Measurements from ENCODE around the gene XPNPEP3.
"Not testable (repeated sequence)": the region's sequence is repeated elsewhere in the genome, so short reads cannot be mapped to it uniquely, and the experiment has no call there.

The XPNPEP3 gene

DNA sequence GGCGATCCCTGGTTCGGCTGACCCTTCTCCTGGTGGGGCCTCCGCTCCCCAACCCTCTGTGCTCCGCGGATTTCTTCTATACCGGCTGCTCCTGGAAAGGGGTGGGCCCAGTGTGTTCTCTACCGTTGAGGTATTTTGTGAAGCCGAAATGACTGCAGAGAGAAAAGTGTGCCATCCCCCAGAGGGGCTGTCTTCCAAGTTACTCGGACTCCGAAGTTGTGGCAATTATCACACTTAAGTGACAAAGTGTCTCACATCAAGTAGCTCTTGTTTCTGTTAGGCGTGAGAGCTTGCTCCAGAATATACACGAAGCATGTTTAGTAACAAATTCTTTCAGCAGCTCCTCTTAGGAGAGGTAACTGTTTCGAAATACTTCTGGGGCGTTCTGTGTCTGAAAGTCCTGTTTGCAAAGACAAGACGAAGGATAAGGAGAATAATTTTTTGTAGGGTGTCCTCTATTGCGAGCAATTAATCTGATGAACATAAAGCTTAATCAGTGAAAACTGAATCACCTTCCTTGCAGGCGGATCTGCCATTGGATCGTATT is 434 bp downstream of the XPNPEP3 start:
- DNase-seq (ENCODE audit: low read depth in 2 of 2): no peak

DNA sequence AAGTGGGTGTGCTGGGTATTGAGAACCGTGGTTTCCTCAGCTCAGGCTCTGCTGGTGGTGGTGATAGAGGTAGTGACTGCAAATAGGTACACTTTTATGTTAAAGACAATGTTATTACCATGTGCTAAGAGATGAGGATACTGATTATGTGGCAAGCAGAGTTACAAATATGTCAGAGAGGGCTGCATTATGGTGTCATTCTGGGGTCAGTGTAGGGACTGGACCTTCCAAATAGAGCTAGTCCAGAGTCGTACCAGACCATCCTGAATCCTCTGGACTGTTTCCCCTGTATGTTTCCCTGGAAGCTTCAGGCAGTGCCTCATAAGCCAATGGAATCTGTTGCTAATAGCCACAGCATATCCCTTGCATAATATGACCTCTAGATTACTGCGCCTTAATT is 5.1 kb downstream of the XPNPEP3 start, which contains the start of gene DNAJB7:
DNAJB7 (minus strand) TSS at position 101 of the 400 bp plus-strand sequence. CDS start 119 bp downstream, outside the sequence.
- DNase-seq (ENCODE audit: low read depth in 2 of 2): no peak

GRCh38 chr22:40862537-40862936 is 5.6 kb downstream of the XPNPEP3 start:
- DNase-seq (ENCODE audit: low read depth in 2 of 2): no peak

DNA sequence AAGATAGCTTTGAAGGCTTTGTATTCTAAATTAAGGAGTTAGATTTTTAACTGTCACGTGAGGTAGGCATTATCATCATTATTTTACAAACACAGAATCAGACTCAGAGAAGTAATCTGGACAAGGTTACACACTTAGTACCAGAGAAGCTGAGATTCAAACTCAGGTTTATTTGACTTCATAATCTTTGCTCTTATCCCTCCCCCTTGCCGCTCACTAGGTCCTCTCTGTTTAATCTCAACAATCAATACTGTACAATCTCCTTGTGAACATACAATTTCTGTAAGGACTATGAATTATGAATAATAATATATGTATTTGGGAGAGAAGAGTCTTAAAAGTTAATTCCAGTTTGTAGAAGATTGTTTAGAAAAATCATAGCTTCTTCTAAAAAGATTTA is 10.2 kb downstream of the XPNPEP3 start:
- DNase-seq (ENCODE audit: low read depth in 2 of 2): no peak

DNA sequence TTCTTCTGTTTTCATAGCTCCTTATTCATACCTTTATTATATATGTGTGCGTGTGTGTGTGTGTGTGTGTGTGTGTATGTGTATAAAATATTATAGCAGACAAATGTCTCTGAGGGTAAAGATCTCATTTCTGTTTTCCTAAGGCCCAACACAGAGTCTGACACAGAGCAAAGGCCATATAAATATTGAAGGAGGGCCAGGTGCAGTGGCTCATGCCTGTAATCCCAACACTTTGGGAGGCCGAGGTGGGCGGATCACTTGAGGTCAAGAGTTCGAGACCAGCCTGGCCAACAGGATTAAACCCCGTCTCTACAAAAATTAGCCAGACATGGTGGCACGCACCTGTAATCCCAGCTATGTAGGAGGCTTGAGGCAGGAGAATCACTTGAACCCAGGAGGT is 11.4 kb downstream of the XPNPEP3 start:
- not testable (repeated sequence) for DNase-seq (ENCODE audit: low read depth in 2 of 2)

GRCh38 chr22:40874016-40874415 is 17.1 kb downstream of the XPNPEP3 start:
- no peak for DNase-seq (ENCODE audit: low read depth in 2 of 2)

DNA sequence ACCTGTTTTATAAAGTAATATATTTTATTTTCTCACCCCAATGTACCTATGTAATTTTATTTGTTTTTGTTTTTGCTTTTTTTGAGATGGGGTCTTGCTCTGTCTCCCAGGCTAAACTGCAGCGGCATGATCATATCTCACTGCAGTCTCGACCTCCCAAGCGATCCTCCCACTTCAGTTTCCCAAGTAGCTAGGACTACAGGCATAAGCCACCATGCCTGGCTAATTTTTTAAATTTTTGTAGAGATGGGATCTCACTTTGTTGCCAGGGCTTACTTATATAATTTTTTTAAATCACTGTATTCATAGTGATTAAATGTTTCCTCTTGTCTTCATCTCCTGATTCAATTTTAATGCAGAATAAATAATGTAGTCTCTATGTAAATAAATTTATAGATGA is 18.2 kb downstream of the XPNPEP3 start:
- no peak for DNase-seq (ENCODE audit: low read depth in 2 of 2)

GRCh38 chr22:40876907-40877306 is 20.0 kb downstream of the XPNPEP3 start:
- no peak for DNase-seq (ENCODE audit: low read depth in 2 of 2)

GRCh38 chr22:40877488-40877887 is 20.5 kb downstream of the XPNPEP3 start:
- DNase-seq (ENCODE audit: low read depth in 2 of 2): no peak

- DNase-seq (ENCODE audit: low read depth in 2 of 2): no peak
Observed at GRCh38 chr22:40878922-40879321, 22.0 kb downstream of the XPNPEP3 start.

GRCh38 chr22:40889116-40889515 is 32.2 kb downstream of the XPNPEP3 start:
- no peak for DNase-seq (ENCODE audit: low read depth in 2 of 2)

DNA sequence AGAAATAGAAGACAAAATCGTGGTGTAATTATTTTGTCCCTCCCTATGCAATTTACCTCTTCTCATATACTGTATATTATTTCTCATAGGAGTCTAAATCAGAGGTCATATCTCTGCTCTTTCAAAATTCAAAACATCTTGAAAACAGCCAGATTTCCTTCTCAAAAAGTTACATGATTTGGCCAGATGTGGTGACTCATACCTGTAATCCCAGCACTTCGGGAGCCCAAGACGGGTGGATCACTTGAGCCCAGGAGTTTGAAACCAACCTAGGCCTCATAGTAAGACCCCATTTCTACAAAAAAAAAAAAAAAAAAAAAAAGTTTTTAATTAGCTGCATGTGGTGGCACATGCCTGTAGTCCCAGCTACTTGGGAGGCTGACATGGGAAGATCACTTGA is 33.9 kb downstream of the XPNPEP3 start:
- no peak for DNase-seq (ENCODE audit: low read depth in 2 of 2)

DNA sequence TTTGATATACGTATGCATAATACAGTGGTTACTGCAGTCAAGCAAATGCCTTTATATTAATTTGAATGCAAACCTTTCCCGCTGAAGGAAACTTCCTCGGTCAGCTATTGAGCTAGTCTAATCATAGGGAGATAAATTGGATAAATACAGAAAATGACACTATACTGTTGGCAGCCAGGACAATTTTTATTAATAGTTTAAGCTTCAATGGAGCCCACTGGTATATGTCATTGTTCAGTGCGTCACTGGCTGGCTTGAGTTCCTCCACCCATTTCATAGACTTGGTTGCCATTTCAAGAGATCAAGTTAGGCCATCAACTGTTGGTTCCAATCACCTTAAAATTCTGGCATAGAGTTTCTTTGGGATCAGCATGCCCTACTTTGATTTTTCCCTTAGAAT is 37.5 kb downstream of the XPNPEP3 start:
- DNase-seq (ENCODE audit: low read depth in 2 of 2): no peak

GRCh38 chr22:40898850-40899357 is 42.0 kb downstream of the XPNPEP3 start:
- no peak for DNase-seq (ENCODE audit: low read depth in 2 of 2)

GRCh38 chr22:40904101-40904500 is 47.2 kb downstream of the XPNPEP3 start:
- no peak for DNase-seq (ENCODE audit: low read depth in 2 of 2)

DNA sequence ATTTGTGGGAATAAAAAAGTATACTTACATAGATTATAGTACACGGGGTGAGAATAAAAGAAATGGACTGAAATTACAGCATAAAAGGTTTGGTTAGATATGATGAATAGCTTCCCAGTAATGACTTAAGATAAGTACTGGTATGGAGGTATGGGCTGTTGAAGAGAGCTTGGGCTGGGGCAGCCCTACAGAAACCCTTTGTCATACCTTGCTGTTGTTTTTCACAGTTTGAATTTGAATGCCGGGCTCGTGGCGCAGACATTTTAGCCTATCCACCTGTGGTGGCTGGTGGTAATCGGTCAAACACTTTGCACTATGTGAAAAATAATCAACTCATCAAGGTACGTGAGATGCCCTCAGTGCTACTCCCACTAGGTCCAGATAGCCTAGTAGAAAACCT is 51.9 kb downstream of the XPNPEP3 start:
- DNase-seq (ENCODE audit: low read depth in 2 of 2): no peak

- no peak for DNase-seq (ENCODE audit: low read depth in 2 of 2)
Observed at GRCh38 chr22:40911772-40912171, 54.8 kb downstream of the XPNPEP3 start.

DNA sequence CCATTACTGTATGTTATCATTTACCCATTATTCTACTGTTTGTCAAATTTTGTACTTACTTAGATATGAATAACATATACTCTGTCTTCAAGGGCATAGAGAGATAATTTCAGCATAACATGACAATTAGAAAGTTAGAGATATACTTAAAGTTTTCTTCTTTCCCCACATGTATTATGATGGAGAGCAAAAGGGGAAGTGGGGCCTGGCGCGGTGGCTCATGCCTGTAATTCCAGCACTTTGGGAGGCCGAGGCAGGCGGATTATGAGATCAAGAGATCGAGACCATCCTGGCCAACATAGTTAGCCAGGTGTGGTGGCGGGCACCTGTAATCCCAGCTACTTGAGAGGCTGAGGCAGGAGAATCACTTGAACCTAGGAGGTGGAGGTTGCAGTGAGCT is 56.0 kb downstream of the XPNPEP3 start:
- not testable (repeated sequence) for DNase-seq (ENCODE audit: low read depth in 2 of 2)

- no peak for DNase-seq (ENCODE audit: low read depth in 2 of 2)
Observed at GRCh38 chr22:40919446-40919845, 62.5 kb downstream of the XPNPEP3 start.

DNA sequence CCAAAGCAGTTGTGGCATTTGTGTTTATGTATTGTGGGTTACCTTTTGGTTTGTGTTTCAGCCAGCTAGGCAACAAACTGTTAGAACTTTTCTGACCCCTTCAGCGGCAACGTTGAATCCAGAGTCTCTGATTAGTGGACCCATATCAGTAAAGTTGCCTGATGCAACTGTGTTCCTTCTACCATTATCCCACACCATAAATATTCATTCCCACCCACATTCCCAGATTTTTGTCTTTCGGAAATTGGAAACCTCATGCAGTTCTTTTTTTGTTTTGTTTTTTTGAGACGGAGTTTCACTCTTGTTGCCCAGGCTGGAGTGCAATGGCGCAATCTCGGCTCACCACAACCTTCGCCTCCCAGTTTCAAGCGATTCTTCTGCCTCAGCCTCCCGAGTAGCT is 63.6 kb downstream of the XPNPEP3 start:
- no peak for DNase-seq (ENCODE audit: low read depth in 2 of 2)

GRCh38 chr22:40922484-40923303 is 65.7 kb downstream of the XPNPEP3 start:
- no peak for DNase-seq (ENCODE audit: low read depth in 2 of 2)

- no peak for DNase-seq (ENCODE audit: low read depth in 2 of 2)
Observed at GRCh38 chr22:40928657-40929056, 71.7 kb downstream of the XPNPEP3 start.

GRCh38 chr22:40932396-40932795 is 75.4 kb downstream of the XPNPEP3 start:
- no peak for DNase-seq (ENCODE audit: low read depth in 2 of 2)

Measured in stimulated activated CD8-positive, alpha-beta memory T cell treated with anti-CD3 and anti-CD28 coated beads, Interleukin-2, amount 100 ng/mL, for 1 hour (primary cell).